Pancreas (tissue), 10 donors: ENCODE results near the gene TRRAP. TPM values are rescaled to one million over a fixed set of nuclear protein-coding genes. Genes with fewer than 3 reads are reported as not detected.

Source experiments
- ATAC-seq, 4 donors: fragments of 200-7000 bp; cut with Tn5 transposase; one replicate each; pipeline versions ENCODE4 v1.8.0 to v1.9.1; 2020; ENCODE audit warnings: mild to moderate bottlenecking in 4 of 4, moderate library complexity in 4 of 4
- DNase-seq, 6 donors: peaks; one replicate each; pipeline ENCODE4 v3.0.0-alpha.2; 2020
- FAIRE-seq: peaks from 2 replicates; lab custom pipeline; 2012; peaks lifted over from hg19 to GRCh38; lab: Jason Lieb, UNC
- H3K27ac ChIP-seq, 4 donors: fragments of 200-600 bp; sonication (generic); 1 replicate in 3 of 4; 2 replicates in 1 of 4; pipeline versions ENCODE4 v1.5.0 to v1.8.0; 2020
- H3K27me3 ChIP-seq, 4 donors: fragments of 200-600 bp; one replicate each; pipeline ENCODE4 v1.8.0; 2021
- H3K36me3 ChIP-seq, 3 donors: fragments of 200-600 bp; sonication (generic) in 1 of 3; one replicate each; pipeline versions ENCODE4 v1.5.0 to v1.8.0; 2020 to 2021
- H3K4me1 ChIP-seq, 3 donors: fragments of 200-600 bp; one replicate each; pipeline ENCODE4 v1.8.0; 2021
- H3K4me3 ChIP-seq, 4 donors: fragments of 200-600 bp; sonication (generic) in 2 of 4; one replicate each; pipeline versions ENCODE4 v1.5.0 to v1.8.0; 2020 to 2021
- H3K9me3 ChIP-seq, 4 donors: fragments of 200-600 bp; one replicate each; pipeline ENCODE4 v1.8.0; 2021
- CTCF ChIP-seq, 4 donors: fragments of 200-600 bp; sonication (generic) in 3 of 4; IDR thresholded peaks; one replicate each; pipeline versions ENCODE4 v1.5.0 to v1.8.0; 2021; ENCODE audit warnings: antibody characterized with exemption in 4 of 4
- WGBS, 2 donors: extraction: QIAGEN DNeasy Blood & Tissue Kit; methylation state at CpG; one replicate each; pipeline ENCODE4 v1.1.7; 2013; 5-methylcytosine and 5-hydroxymethylcytosine counted together
- intact Hi-C, 3 donors: fragments of 100-400 bp; cut with DNase I; formaldehyde crosslinking; loops; one replicate each; pipeline versions ENCODE4 v1.11.1 to v1.14.2; 2022
- polyA plus RNA-seq, 2 donors: library from polyadenylated mRNA; stranded (reverse); fragments of 200-250 nt; gene quantifications; one replicate each; pipeline ENCODE4 v1.2.3, GENCODE V29; 2013
- total RNA-seq, 6 donors: library from RNA; stranded (reverse); fragmentation: NEBNext Ultra II Directional in 4 of 6; extraction: Animal tissue kit (Norgen Biotek cat#: 25700) in 4 of 6; gene quantifications; one replicate each; pipeline versions ENCODE4 v1.2.1 to v1.2.4, GENCODE V29; 2021 to 2023
- donor health status: healthy with polysubstance abuse.
- donor health status: DM: no; HTN: no; CAD: no; lungs with moderate emphysema.
- donor health status: DM: no; HTN: no; CAD: no.
- donor health status: control.
- donor health status: control.
- donor health status: Bipolar disorder and iron deficiency.
- donor health status: DM: yes; HTN: yes; CAD: no.
- donor health status: DM: no; HTN: no; CAD: no.
- donor health status: DM: no; HTN: no; CAD: no.
- donor health status: DM: yes; HTN: yes; CAD: no.

TRRAP gene
- total and polyA plus RNA-seq, 8 donors, result 10.2 to 25.1 (median 15.6) TPM

GRCh38 chr7:98955992-98956391 lies 77.7 kb downstream of the TRRAP start:
- TF ChIP-seq CTCF (IDR thresholded peaks at IDR 0.05), result no peak
- no peak for DNase-seq
- WGBS, 2 donors, result 92 to 93% methylated on average over 19 of the region's 19 CpGs

GRCh38 chr7:98956469-98956868 lies 78.1 kb downstream of the TRRAP start:
- H3K4me1 ChIP-seq, result no peaks in the 10 kb centered on the region
- no peak overlapping the region for H3K27ac ChIP-seq
- 91% methylated on average over 9 of the region's 9 CpGs for WGBS, 2 donors
- FAIRE-seq, result no peak
- no peaks in the 10 kb centered on the region for H3K9me3 ChIP-seq
- ATAC-seq, result no peak
- TF ChIP-seq CTCF (IDR thresholded peaks at IDR 0.05), result no peak
- H3K4me3 ChIP-seq, result no peak overlapping the region
- peaks cover 9 to 83% (median 39%) of the 10 kb centered on the region in 3 donors for H3K36me3 ChIP-seq
- H3K27me3 ChIP-seq, result no peaks in the 10 kb centered on the region
- intact Hi-C loops, result no loop called here
- DNase-seq, result no peak

More at GRCh38 chr7:98955992-98956391, 77.7 kb downstream of the TRRAP start:
- H3K9me3 ChIP-seq, result no peaks in the 10 kb centered on the region
- peaks cover 9 to 83% (median 39%) of the 10 kb centered on the region in 3 donors for H3K36me3 ChIP-seq
- intact Hi-C loops, result no loop called here
- no peak overlapping the region for H3K27ac ChIP-seq
- ATAC-seq (no peak), FAIRE-seq (no peak)
- no peaks in the 10 kb centered on the region for H3K27me3 ChIP-seq
- H3K4me3 ChIP-seq, result no peak overlapping the region
- no peaks in the 10 kb centered on the region for H3K4me1 ChIP-seq

GRCh38 chr7:98956937-98957336 lies 78.6 kb downstream of the TRRAP start:
- Histone ChIP-seq H3K36me3 (peaks cover 9 to 85% (median 37%) of the 10 kb centered on the region in 3 donors), H3K27ac (no peak overlapping the region), H3K4me3 (no peak overlapping the region), H3K9me3 (no peaks in the 10 kb centered on the region), H3K27me3 (no peaks in the 10 kb centered on the region), H3K4me1 (no peaks in the 10 kb centered on the region)
- DNase-seq (no peak), FAIRE-seq (no peak), ATAC-seq (no peak)
- no peak for TF ChIP-seq CTCF (IDR thresholded peaks at IDR 0.05)
- 94 to 95% methylated on average over 9 of the region's 9 CpGs for WGBS, 2 donors
- intact Hi-C loops, result no loop called here

GRCh38 chr7:98957766-98958165 lies 79.4 kb downstream of the TRRAP start:
- Histone ChIP-seq H3K36me3 (peaks cover 9 to 85% (median 43%) of the 10 kb centered on the region in 3 donors), H3K4me3 (no peak overlapping the region)
- 92 to 93% methylated on average over 11 of the region's 11 CpGs for WGBS, 2 donors

More at GRCh38 chr7:98957766-98958165, 79.4 kb downstream of the TRRAP start:
- DNase-seq (no peak), ATAC-seq (no peak), FAIRE-seq (no peak)
- Histone ChIP-seq H3K4me1 (no peaks in the 10 kb centered on the region), H3K27me3 (no peaks in the 10 kb centered on the region), H3K9me3 (no peaks in the 10 kb centered on the region), H3K27ac (no peak overlapping the region)
- no peak for TF ChIP-seq CTCF (IDR thresholded peaks at IDR 0.05)
- intact Hi-C loops, result no loop called here
